AG20443 (cell line): ENCODE measurements around the gene ALG1L2.
"Not testable (repeated sequence)": the region's sequence is repeated elsewhere in the genome, so short reads cannot be mapped to it uniquely, and the experiment has no call there.

Source experiments
- DNase-seq: peaks from one replicate; pipeline ENCODE4 v3.0.0; 2012; ENCODE audit warnings: low spot score, mixed read lengths

Gene ALG1L2

DNA sequence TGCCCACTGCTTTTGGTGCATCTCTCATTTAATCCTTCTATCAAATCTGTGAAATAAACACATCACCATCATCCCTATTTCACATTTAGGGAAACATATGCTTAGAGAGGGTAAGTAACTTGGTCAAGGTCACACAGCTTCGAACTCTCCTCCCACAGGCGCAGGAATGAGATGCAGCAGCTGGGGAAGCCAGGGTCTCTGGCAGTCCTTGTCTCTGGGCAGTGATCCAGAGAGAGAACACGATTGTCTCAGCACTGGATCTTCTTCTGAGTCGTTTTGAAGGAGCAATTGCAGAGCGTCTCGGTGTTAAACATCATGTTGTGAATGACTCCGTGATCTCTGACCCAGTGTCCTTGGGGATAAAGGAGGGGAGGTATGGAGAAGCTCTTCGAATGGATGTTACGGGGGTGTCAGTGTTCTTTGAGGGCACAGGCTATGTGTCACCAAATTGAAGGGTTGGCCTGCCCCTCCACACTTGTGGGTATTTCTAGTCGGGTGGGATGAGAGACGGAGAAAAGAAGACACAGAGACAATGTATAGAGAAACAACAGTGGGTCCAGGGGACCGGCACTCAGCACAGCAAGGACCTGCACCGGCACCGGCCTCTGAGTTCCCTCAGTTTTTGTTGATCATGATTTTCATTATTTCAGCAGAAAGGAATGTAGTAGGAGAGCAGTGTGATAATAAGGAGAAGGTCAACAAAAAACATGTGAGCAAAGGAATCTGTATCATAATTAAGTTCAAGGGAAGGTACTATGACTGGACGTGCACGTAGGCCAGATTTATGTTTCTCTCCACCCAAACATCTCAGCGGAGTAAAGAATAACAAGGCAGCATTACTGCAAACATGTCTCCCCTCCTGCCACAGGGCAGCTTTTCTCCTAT is 41.5 kb downstream of the ALG1L2 start:
- DNase-seq, result not testable (repeated sequence)

DNA sequence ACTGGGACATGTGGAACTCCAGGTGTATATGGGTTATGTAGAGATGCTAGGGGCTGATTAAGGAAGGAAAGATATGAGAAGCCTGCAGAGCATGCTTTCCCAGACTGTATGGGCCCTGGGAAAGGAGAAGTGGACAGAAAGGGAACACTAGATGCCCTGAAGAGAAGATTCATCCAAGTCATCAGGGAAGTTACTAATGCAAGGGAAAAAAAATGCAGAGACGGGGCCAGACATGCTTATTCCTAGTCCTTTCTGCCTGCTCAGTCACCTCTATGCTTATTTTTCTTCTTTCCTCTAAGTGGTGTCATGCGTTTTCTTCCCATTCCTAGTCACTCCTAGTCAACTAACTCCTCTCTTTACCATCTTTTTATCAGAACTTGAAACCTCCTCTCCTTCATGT is 43.8 kb downstream of the ALG1L2 start:
- DNase-seq, result not testable (repeated sequence)

DNA sequence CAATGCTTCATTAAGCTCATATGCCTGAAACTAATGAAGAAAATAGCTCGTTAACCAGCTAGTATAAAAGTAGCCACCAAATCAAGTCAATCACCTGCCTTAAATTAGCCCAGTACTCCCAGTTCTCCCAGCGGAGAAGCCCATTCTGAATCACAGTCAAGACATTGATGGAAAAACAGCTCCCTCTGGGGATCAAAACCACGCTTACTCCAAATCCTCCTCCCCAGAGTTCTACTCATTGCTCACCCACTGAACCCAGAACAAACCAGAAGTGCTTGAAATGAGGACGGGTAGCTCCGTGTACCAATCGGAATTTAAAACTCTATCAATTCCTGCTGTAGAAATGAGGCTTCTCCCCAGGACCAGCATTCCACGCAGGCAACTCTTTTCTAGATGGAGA is 54.7 kb downstream of the ALG1L2 start:
- not testable (repeated sequence) for DNase-seq

DNA sequence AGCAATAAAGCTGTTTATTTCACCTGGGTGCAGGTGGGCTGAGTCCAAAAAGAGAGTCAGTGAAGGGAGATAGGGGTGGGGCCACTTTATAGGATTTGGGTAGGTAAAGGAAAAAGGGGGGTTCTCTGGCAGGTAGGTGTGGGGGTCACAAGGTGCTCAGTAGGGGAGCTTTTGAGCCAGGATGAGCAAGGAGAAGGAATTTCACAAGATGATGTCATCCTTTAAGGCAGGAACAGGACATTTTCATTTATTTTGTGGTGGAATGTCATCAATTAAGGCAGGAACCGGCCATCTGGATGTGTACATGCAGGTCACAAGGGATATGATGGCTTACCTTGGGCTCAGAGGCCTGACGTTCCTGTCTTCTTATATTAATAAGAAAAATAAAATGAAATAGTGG is 56.1 kb downstream of the ALG1L2 start:
- not testable (repeated sequence) for DNase-seq

DNA sequence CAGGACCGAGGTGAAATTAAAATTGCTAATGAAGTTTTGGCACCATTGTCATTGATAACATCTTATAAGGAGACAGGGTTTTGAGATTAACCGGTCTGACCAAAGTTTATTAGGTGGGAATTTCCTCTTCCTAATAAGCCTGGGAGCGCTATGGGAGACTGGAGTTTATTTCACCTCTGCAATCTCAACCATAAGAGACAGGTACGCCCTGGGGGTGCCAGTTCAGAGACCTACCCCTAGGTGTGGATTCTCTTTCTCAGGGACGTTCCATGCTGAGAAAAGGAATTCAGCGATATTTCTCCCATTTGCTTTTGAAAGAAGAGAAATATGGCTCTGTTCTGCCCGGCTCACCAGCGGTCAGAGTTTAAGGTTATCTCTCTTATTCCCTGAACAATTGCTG is 57.4 kb downstream of the ALG1L2 start:
- not testable (repeated sequence) for DNase-seq

DNA sequence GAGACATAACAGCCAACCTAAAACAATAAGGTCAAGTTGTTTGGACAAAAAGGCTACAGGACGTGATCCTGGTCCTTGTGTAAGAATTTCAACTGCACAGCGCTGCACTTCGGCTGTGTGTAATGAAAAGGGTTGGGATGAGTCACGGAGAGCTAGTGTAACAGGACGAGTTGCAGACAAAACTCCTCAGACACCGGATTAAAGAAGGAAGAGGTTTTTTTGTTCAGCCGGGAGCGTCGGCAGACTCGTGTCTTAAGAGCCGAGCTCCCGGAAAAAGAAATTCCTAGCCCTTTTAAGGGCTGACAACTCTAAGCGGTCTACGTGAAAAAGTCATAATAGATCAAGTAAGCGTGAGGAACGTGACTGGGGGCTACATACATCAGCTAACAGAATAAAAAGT is 59.1 kb downstream of the ALG1L2 start:
- not testable (repeated sequence) for DNase-seq

DNA sequence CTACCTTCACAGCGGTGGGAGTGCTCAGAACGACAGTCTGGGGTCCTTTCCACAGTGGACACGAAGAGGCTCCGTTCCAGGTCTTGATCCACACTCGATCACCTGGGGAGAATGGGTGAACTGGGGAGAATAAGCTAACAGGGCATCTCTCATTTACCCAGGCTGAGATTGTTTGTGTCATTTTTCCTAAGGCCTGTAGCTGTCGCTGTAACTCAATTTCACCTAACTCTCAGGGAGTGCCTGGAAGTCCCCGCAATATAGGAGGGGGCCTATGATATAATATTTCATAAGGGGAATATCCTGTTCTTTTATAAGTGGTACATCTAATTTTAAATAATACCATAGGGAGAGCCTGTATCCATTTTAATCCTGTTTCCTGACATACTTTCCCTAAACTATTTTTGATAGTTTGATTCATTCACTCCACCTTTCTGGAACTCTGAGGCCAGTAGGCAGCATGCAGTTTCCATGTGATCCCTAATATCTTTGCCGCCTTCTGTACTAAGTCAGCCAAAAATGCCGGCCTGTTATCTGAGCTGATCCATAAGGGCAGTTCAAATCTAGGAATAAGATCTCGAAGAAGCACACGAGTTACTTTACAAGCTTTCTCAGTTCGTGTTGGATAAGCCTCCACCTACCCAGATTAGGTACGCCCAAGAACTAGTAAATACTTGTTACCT is 62.2 kb downstream of the ALG1L2 start:
- not testable (repeated sequence) for DNase-seq

DNA sequence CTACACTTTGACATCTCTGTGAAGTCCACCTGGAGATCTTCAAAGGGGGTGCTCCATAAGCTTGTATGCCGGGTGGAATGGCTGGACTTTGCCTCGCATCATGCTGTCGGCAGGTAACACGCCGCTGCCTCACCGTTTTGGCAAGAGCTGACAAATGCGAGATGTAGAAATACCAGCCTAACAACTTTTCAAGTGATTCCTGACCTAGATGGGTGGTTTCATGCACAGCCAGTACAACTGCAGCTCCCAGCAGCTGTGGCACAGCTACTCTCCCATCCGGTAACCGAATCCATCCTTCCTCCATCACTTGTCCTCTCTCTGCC is 62.7 kb downstream of the ALG1L2 start:
- DNase-seq, result not testable (repeated sequence)

DNA sequence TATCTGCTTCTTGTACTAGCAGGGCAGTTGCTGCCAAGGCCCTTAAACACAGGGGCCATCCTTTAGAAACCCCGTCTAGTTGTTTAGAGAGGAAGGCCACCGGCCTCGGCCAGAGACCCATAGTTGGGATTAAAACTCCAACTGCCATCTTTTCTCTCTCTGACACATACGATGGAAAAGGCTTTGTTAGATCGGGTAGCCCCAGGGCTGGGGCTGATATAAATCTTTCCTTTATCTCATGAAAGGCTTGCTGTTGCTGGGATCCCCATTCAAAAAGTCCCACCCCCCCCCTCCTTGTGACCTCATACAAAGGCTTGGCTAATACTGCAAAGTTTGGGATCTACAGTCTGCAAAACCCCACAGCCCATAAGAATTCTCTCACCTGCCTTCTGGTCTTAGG is 63.8 kb downstream of the ALG1L2 start:
- DNase-seq, result not testable (repeated sequence)

DNA sequence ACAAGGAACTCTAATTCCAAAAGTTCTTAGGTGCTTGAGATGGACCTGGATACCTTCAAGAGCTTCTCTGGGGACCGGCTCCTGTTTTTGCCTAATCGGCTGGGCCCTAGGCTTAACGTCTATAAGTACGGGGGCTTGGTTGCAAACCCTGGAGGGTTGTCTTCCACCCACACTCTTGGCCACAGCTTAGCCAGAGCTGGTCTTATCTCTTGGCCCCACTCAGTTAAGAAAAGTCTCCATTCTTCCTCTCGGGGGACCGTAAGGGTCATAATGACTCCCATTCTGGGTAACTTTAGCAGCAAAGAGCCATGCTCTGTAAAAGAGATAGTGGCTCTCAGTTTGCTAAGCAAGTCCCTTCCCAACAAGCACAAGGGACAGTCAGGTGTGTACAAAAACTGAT is 64.8 kb downstream of the ALG1L2 start:
- DNase-seq, result not testable (repeated sequence)
